ENCODE data around the gene PHACTR1.

The PHACTR1 gene

GRCh38 chr6:12848964-12849808, 132.6 kb downstream of the PHACTR1 start:
- DNase-seq (ENCODE audit: low read depth, low spot score), result no peak

- no peak for DNase-seq (ENCODE audit: low read depth, low spot score)
Measured at GRCh38 chr6:12849809-12850198, 133.2 kb downstream of the PHACTR1 start.

GRCh38 chr6:12851123-12851695, 134.6 kb downstream of the PHACTR1 start:
- no peak for DNase-seq (ENCODE audit: low read depth, low spot score)

GRCh38 chr6:12861603-12862002, 145.0 kb downstream of the PHACTR1 start:
- DNase-seq (ENCODE audit: low read depth, low spot score), result no peak

- no peak for DNase-seq (ENCODE audit: low read depth, low spot score)
Measured at GRCh38 chr6:12865117-12865516, 148.6 kb downstream of the PHACTR1 start.

- DNase-seq (ENCODE audit: low read depth, low spot score), result no peak
Measured at GRCh38 chr6:12865671-12866181, 149.2 kb downstream of the PHACTR1 start.

- DNase-seq (ENCODE audit: low read depth, low spot score), result no peak
Measured at GRCh38 chr6:12866422-12867029, 150.0 kb downstream of the PHACTR1 start.

- no peak for DNase-seq (ENCODE audit: low read depth, low spot score)
Measured at GRCh38 chr6:12869816-12870432, 153.4 kb downstream of the PHACTR1 start.

- DNase-seq (ENCODE audit: low read depth, low spot score), result no peak
Measured at GRCh38 chr6:12873691-12874090, 157.1 kb downstream of the PHACTR1 start.

GRCh38 chr6:12875051-12875450, 158.5 kb downstream of the PHACTR1 start:
- no peak for DNase-seq (ENCODE audit: low read depth, low spot score)

GRCh38 chr6:12878741-12879140, 162.2 kb downstream of the PHACTR1 start:
- no peak for DNase-seq (ENCODE audit: low read depth, low spot score)

GRCh38 chr6:12882761-12883290, 166.3 kb downstream of the PHACTR1 start:
- DNase-seq (ENCODE audit: low read depth, low spot score), result no peak

- no peak for DNase-seq (ENCODE audit: low read depth, low spot score)
Measured at GRCh38 chr6:12884983-12885382, 168.4 kb downstream of the PHACTR1 start.

GRCh38 chr6:12886961-12887775, 170.6 kb downstream of the PHACTR1 start:
- DNase-seq (ENCODE audit: low read depth, low spot score), result peak; percentile 63

GRCh38 chr6:12890171-12890790, 173.7 kb downstream of the PHACTR1 start:
- no peak for DNase-seq (ENCODE audit: low read depth, low spot score)

- DNase-seq (ENCODE audit: low read depth, low spot score), result no peak
Measured at GRCh38 chr6:12891595-12891994, 175.0 kb downstream of the PHACTR1 start.

GRCh38 chr6:12892151-12892550, 175.6 kb downstream of the PHACTR1 start:
- no peak for DNase-seq (ENCODE audit: low read depth, low spot score)

- no peak for DNase-seq (ENCODE audit: low read depth, low spot score)
Measured at GRCh38 chr6:12893036-12893435, 176.5 kb downstream of the PHACTR1 start.

- no peak for DNase-seq (ENCODE audit: low read depth, low spot score)
Measured at GRCh38 chr6:12895721-12896120, 179.2 kb downstream of the PHACTR1 start.

- no peak for DNase-seq (ENCODE audit: low read depth, low spot score)
Measured at GRCh38 chr6:12896208-12896733, 179.7 kb downstream of the PHACTR1 start.
